BLaER1 (cell line): Measurements from ENCODE around the gene BHLHA15.
"Not testable (repeated sequence)": the region's sequence is repeated elsewhere in the genome, so short reads cannot be mapped to it uniquely, and the experiment has no call there.

Experiments used
- H3K27ac ChIP-seq: shearing (Covaris generic); formaldehyde crosslinking; 2 replicates; pipeline ENCODE4 v1.8.1; 2022
- H3K27me3 ChIP-seq: shearing (Covaris generic); formaldehyde crosslinking; 2 replicates; pipeline ENCODE4 v1.8.1; 2022
- H3K36me3 ChIP-seq: shearing (Covaris generic); formaldehyde crosslinking; 2 replicates; pipeline ENCODE4 v1.8.1; 2022
- H3K4me1 ChIP-seq: shearing (Covaris generic); formaldehyde crosslinking; 2 replicates; pipeline ENCODE4 v1.8.1; 2022
- H3K4me2 ChIP-seq: shearing (Covaris generic); formaldehyde crosslinking; 2 replicates; pipeline ENCODE4 v1.8.1; 2022
- H3K4me3 ChIP-seq: shearing (Covaris generic); formaldehyde crosslinking; 2 replicates; pipeline ENCODE4 v1.8.1; 2022
- H3K9ac ChIP-seq: shearing (Covaris generic); formaldehyde crosslinking; 2 replicates; pipeline ENCODE4 v1.8.1; 2022
- H3K9me3 ChIP-seq: shearing (Covaris generic); formaldehyde crosslinking; 2 replicates; pipeline ENCODE4 v1.8.1; 2022
- H4K20me1 ChIP-seq: shearing (Covaris generic); formaldehyde crosslinking; 2 replicates; pipeline ENCODE4 v1.8.1; 2022
- Cebpa-rat ChIP-seq: shearing (Covaris generic); IDR thresholded peaks from 2 replicates; pipeline ENCODE4 v1.8.1; 2022

The BHLHA15 gene

GRCh38 chr7:98214811-98215321 lies 3.6 kb downstream of the BHLHA15 start:
- H3K4me3 ChIP-seq, result no peak overlapping the region
- H4K20me1 ChIP-seq, result no peaks in the 10 kb centered on the region
- TF ChIP-seq Cebpa-rat, result no peak
- H3K9ac ChIP-seq, result no peak overlapping the region
- no peak overlapping the region for H3K4me2 ChIP-seq
- H3K27ac ChIP-seq, result no peak overlapping the region
- H3K4me1 ChIP-seq, result peaks cover 36% of the 10 kb centered on the region
- no peaks in the 10 kb centered on the region for H3K9me3 ChIP-seq
- H3K36me3 ChIP-seq, result peaks cover 17% of the 10 kb centered on the region
- H3K27me3 ChIP-seq, result no peaks in the 10 kb centered on the region

DNA sequence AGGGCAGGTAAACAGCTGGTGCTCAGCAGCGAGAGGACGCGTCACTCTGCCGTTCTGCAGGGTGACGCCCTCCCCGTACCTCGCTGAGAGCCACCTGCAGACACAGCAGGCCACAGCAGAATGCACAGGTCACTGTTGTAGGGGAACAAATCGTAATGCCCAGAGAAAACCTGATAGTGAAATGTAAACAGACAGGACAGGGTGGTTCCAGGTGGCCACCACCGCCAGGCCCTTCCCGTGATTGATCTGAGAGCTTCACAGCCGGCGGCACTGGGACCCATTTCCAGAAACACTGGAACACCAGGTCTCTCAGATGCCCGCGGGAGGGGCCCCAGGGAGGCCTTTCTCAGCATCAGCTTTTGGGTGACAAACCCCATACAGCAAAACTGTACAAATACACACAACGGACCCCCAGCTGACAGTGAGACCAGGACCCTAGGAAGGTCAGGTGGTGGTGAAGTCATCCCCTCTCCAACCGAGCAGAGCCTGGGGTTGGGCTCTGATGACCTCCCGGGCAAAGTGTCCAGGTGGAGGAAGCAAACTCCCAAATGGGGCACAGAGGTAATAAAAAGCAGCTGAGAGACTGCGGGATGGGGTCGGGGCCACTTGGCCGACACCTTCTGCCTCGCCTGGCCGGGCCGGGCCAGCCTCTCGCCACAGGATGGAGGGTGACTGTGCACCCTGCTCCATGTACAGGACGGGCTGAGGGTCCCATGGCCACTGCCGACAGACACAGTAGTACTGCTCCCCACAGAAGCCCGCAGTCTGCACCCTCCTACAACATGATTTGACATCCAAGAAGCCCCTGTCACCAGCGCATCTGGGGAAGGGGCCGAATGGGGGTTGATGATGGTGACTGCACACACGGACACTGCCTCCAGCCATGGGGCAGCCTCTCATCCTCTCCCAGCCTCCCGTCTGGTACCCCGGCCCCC lies 4.6 kb downstream of the BHLHA15 start:
- Histone ChIP-seq H3K9ac (no peak overlapping the region), H3K4me1 (peaks cover 39% of the 10 kb centered on the region), H4K20me1 (no peaks in the 10 kb centered on the region), H3K36me3 (peaks cover 17% of the 10 kb centered on the region), H3K27ac (no peak overlapping the region), H3K4me3 (no peak overlapping the region), H3K9me3 (no peaks in the 10 kb centered on the region), H3K27me3 (no peaks in the 10 kb centered on the region), H3K4me2 (no peak overlapping the region)
- TF ChIP-seq Cebpa-rat, result no peak

DNA sequence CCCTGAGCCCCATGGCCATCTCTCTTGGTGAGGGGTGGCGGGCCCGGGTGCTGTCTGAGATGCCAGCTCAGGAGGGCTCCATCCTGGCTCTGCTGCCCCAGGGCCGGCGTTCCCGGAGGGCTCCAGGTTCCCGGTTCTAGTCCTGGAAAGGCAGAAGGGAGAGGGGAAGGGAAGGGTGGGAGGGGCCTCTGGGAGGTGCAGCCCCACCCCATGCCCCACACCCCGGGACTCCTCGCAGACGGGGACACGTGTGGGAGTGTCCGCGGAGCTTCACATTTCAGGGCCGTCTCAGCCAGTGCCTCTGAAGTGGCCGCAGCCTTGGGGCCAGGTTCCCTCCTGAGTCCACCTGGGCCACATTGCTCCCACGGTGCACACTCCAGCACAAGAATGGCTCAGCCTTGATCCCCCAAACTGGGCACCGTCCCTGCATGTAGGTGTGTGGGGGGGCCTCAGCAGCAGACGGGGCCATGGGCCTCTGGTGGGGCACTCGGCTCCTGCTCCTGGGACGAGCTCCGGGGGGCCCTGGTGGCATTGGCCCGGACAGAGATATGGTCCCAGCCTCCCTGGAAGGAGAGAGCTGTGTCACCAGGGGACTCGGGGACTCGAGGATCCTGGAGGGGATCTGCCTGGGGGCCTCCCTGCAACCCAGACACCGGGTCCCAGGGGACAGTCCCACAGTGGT lies 5.8 kb downstream of the BHLHA15 start:
- H3K27me3 ChIP-seq, result no peaks in the 10 kb centered on the region

GRCh38 chr7:98217623-98218582 lies 6.7 kb downstream of the BHLHA15 start:
- peak overlapping the region; percentile 75 for H3K27ac ChIP-seq
- H3K36me3 ChIP-seq, result peaks cover 31% of the 10 kb centered on the region
- H3K9me3 ChIP-seq, result no peaks in the 10 kb centered on the region
- H3K4me1 ChIP-seq, result peaks cover 32% of the 10 kb centered on the region
- peak overlapping the region; percentile 17; the same call in 1 of the 2 replicates for H3K4me3 ChIP-seq
- peak overlapping the region; percentile 89 for H3K4me2 ChIP-seq
- TF ChIP-seq Cebpa-rat, result no peak
- H3K27me3 ChIP-seq, result no peaks in the 10 kb centered on the region
- peak overlapping the region; percentile 54; the same call in 1 of the 2 replicates for H3K9ac ChIP-seq
- no peaks in the 10 kb centered on the region for H4K20me1 ChIP-seq

More for the DNA sequence above, 5.8 kb downstream of the BHLHA15 start:
- Histone ChIP-seq H3K9me3 (no peaks in the 10 kb centered on the region), H3K9ac (peak overlapping the region; percentile 54; the same call in 1 of the 2 replicates), H3K4me1 (peaks cover 32% of the 10 kb centered on the region), H3K4me2 (peak overlapping the region; percentile 89), H3K4me3 (no peak overlapping the region), H3K36me3 (peaks cover 29% of the 10 kb centered on the region), H3K27ac (peak overlapping the region; percentile 75; the same call in 1 of the 2 replicates), H4K20me1 (no peaks in the 10 kb centered on the region)
- no peak for TF ChIP-seq Cebpa-rat

GRCh38 chr7:98219382-98219781 lies 8.1 kb downstream of the BHLHA15 start:
- H3K27me3 ChIP-seq, H4K20me1 ChIP-seq, H3K9me3 ChIP-seq, H3K4me3 ChIP-seq, H3K27ac ChIP-seq, H3K4me2 ChIP-seq, H3K9ac ChIP-seq: not testable (repeated sequence)
- Histone ChIP-seq H3K36me3 (peaks cover 31% of the 10 kb centered on the region), H3K4me1 (peaks cover 46% of the 10 kb centered on the region)

- no peak for TF ChIP-seq Cebpa-rat
- no peak overlapping the region for H3K9ac ChIP-seq
Measured at GRCh38 chr7:98221611-98222532, 10.6 kb downstream of the BHLHA15 start.

GRCh38 chr7:98222533-98223195 lies 11.4 kb downstream of the BHLHA15 start:
- Histone ChIP-seq H3K27me3 (no peaks in the 10 kb centered on the region), H3K9ac (no peak overlapping the region), H3K4me2 (no peak overlapping the region), H3K4me3 (no peak overlapping the region), H3K27ac (no peak overlapping the region), H4K20me1 (no peaks in the 10 kb centered on the region), H3K4me1 (peaks cover 43% of the 10 kb centered on the region), H3K9me3 (no peaks in the 10 kb centered on the region), H3K36me3 (peaks cover 26% of the 10 kb centered on the region)
- TF ChIP-seq Cebpa-rat, result no peak

More at GRCh38 chr7:98221611-98222532, 10.6 kb downstream of the BHLHA15 start:
- H3K4me3 ChIP-seq, result no peak overlapping the region
- H3K27ac ChIP-seq, result no peak overlapping the region
- H4K20me1 ChIP-seq, result no peaks in the 10 kb centered on the region
- H3K27me3 ChIP-seq, result no peaks in the 10 kb centered on the region
- no peaks in the 10 kb centered on the region for H3K9me3 ChIP-seq
- H3K4me1 ChIP-seq, result peaks cover 50% of the 10 kb centered on the region
- H3K36me3 ChIP-seq, result peaks cover 33% of the 10 kb centered on the region
- no peak overlapping the region for H3K4me2 ChIP-seq

GRCh38 chr7:98223351-98223897 lies 12.2 kb downstream of the BHLHA15 start:
- no peak overlapping the region for H3K4me3 ChIP-seq
- peaks cover 42% of the 10 kb centered on the region for H3K4me1 ChIP-seq
- H3K9ac ChIP-seq, result no peak overlapping the region
- H3K27me3 ChIP-seq, result no peaks in the 10 kb centered on the region
- 0 out of 2 replicates have a peak overlapping the region, but pooled peaks have one; percentile 46 for H3K27ac ChIP-seq
- H3K9me3 ChIP-seq, result no peaks in the 10 kb centered on the region
- H4K20me1 ChIP-seq, result no peaks in the 10 kb centered on the region
- TF ChIP-seq Cebpa-rat, result no peak
- H3K36me3 ChIP-seq, result peaks cover 25% of the 10 kb centered on the region
- H3K4me2 ChIP-seq, result peak overlapping the region; percentile 69
